A549 (cell line): ENCODE measurements around the gene KCNQ2. TPM values are rescaled to one million over a fixed set of nuclear protein-coding genes. Genes with fewer than 3 reads are reported as not detected.

ENCODE experiments used
- ATAC-seq, 2 experiments: fragments of 200-7000 bp in 1 of 2; fragments of >200 bp in 1 of 2; cut with Nextera tagmentation in 1 of 2; cut with Tn5 transposase in 1 of 2; 3 replicates each; pipeline versions ENCODE4 v1.8.0 to v1.9.1; 2018 to 2020; ENCODE audit warnings: mild to moderate bottlenecking in 1 of 2, moderate library complexity in 1 of 2
- CTCF ChIA-PET: fragments of 300-600 bp; sonication (Branson Sonifier 250); formaldehyde crosslinking; extraction: SDS; loops from one replicate; lab custom pipeline; 2021; ENCODE audit warnings: antibody characterized with exemption, inconsistent platforms; lab: Yijun Ruan, JAX
- POLR2A ChIA-PET: fragments of 350-600 bp; formaldehyde crosslinking; extraction: SDS; loops from one replicate; lab custom pipeline; 2021; ENCODE audit warnings: antibody characterized with exemption, inconsistent platforms; lab: Yijun Ruan, JAX
- DNase-seq, 2 experiments: peaks; one replicate each; pipeline versions ENCODE4 v3.0.0 to v3.0.0-alpha.2; 2011 to 2016; ENCODE audit warnings: low read depth in 1 of 2, low spot score in 1 of 2
- FAIRE-seq: peaks from 2 replicates; lab custom pipeline; 2011; peaks lifted over from hg19 to GRCh38; lab: Jason Lieb, UNC
- H3K27ac ChIP-seq, 2 experiments: fragments of >200 bp; sonication (Bioruptor Twin); formaldehyde crosslinking; 3 replicates each; pipeline ENCODE4 v1.5.1; 2016 to 2017
- H3K4me1 ChIP-seq: fragments of >200 bp; sonication (Bioruptor Twin); formaldehyde crosslinking; 3 replicates; pipeline ENCODE4 v1.6.1; 2016
- H3K4me2 ChIP-seq: fragments of >200 bp; sonication (Bioruptor Twin); formaldehyde crosslinking; 3 replicates; pipeline ENCODE4 v1.6.1; 2016
- H3K4me3 ChIP-seq: fragments of >200 bp; sonication (Bioruptor Twin); formaldehyde crosslinking; 3 replicates; pipeline ENCODE4 v1.5.1; 2016
- H3K9me3 ChIP-seq: fragments of >200 bp; sonication (Bioruptor Twin); formaldehyde crosslinking; 3 replicates; pipeline ENCODE4 v1.6.1; 2016
- BCL3 ChIP-seq: fragments of >200 bp; sonication (Bioruptor Twin); formaldehyde crosslinking; IDR thresholded peaks from 3 replicates; pipeline ENCODE4 v1.6.1; 2016
- CBX8 ChIP-seq: fragments of 200-600 bp; sonication (generic); IDR thresholded peaks from 2 replicates; pipeline ENCODE4 v1.6.1; 2016
- CHD4 ChIP-seq: fragments of 200-600 bp; sonication (generic); IDR thresholded peaks from 2 replicates; pipeline ENCODE4 v1.6.1; 2016; ENCODE audit warnings: antibody characterized with exemption, mild to moderate bottlenecking, borderline replicate concordance
- EHMT2 ChIP-seq: fragments of 200-600 bp; sonication (generic); IDR thresholded peaks from 2 replicates; pipeline ENCODE4 v1.6.1; 2016; ENCODE audit warnings: antibody characterized with exemption, low read depth, mild to moderate bottlenecking, moderate library complexity
- ELK1 ChIP-seq: fragments of 150-350 bp; IDR thresholded peaks from 2 replicates; pipeline ENCODE4 v1.6.1; 2014; ENCODE audit warnings: low read depth, mild to moderate bottlenecking, low read length
- EP300 ChIP-seq, 2 experiments: fragments of >200 bp; sonication (Bioruptor Twin); formaldehyde crosslinking; IDR thresholded peaks; 2 replicates in 1 of 2; 3 replicates in 1 of 2; pipeline ENCODE4 v1.6.1; 2016 to 2017
- ESRRA ChIP-seq: fragments of 150-350 bp; IDR thresholded peaks from 2 replicates; pipeline ENCODE4 v1.6.1; 2014; ENCODE audit warnings: mild to moderate bottlenecking, low read length, borderline replicate concordance
- FOSL2 ChIP-seq, 2 experiments: fragments of 450-650 bp in 1 of 2; fragments of >200 bp in 1 of 2; sonication (Bioruptor Twin) in 1 of 2; formaldehyde crosslinking; IDR thresholded peaks; 2 replicates each; pipeline versions ENCODE4 v1.5.0 to v1.6.1; 2016 to 2020; ENCODE audit warnings: mild to moderate bottlenecking in 1 of 2, moderate library complexity in 1 of 2
- GATA3 ChIP-seq: IDR thresholded peaks from 2 replicates; pipeline ENCODE4 v1.6.1; 2012; ENCODE audit warnings: borderline replicate concordance
- HES2 ChIP-seq: fragments of >200 bp; sonication (Bioruptor Twin); formaldehyde crosslinking; IDR thresholded peaks from 2 replicates; pipeline ENCODE4 v1.6.1; 2016
- HOXB5 ChIP-seq: fragments of 250-450 bp; sonication (Bioruptor Pico); IDR thresholded peaks from 2 replicates; pipeline ENCODE4 v1.5.0; 2020; ENCODE audit warnings: mild to moderate bottlenecking, moderate library complexity
- KDM1A ChIP-seq: fragments of 200-600 bp; sonication (generic); IDR thresholded peaks from 2 replicates; pipeline ENCODE4 v1.6.1; 2016; ENCODE audit warnings: low read depth, mild to moderate bottlenecking
- MAFK ChIP-seq: fragments of 450-650 bp; IDR thresholded peaks from 2 replicates; pipeline ENCODE4 v1.6.1; 2014; ENCODE audit not compliant: partially characterized antibody
- MAX ChIP-seq: IDR thresholded peaks from 2 replicates; pipeline ENCODE4 v1.6.1; 2012
- MYC ChIP-seq: IDR thresholded peaks from 2 replicates; pipeline ENCODE4 v1.6.1; 2012; ENCODE audit warnings: mild to moderate bottlenecking, inconsistent platforms, low read length, improper control_type of control experiment, borderline replicate concordance
- PBX3 ChIP-seq: IDR thresholded peaks from 2 replicates; pipeline ENCODE4 v1.6.1; 2012
- PHF8 ChIP-seq: fragments of 200-600 bp; sonication (generic); IDR thresholded peaks from 2 replicates; pipeline ENCODE4 v1.6.1; 2016; ENCODE audit warnings: low read depth, mild to moderate bottlenecking, antibody characterized with exemption, moderate library complexity, borderline replicate concordance
- POLR2A ChIP-seq: IDR thresholded peaks from 2 replicates; pipeline ENCODE4 v1.6.1; 2012; ENCODE audit warnings: mild to moderate bottlenecking, low read length
- RNF2 ChIP-seq: fragments of 200-600 bp; sonication (generic); IDR thresholded peaks from 2 replicates; pipeline ENCODE4 v1.6.1; 2016; ENCODE audit warnings: low read depth, mild to moderate bottlenecking, antibody characterized with exemption, moderate library complexity, borderline replicate concordance
- SMC3 ChIP-seq: fragments of >200 bp; sonication (Bioruptor Twin); formaldehyde crosslinking; IDR thresholded peaks from 3 replicates; pipeline ENCODE4 v1.6.1; 2018; ENCODE audit warnings: inconsistent platforms
- TFCP2L1 ChIP-seq: fragments of 250-450 bp; sonication (Bioruptor Pico); IDR thresholded peaks from 2 replicates; pipeline ENCODE4 v1.5.0; 2021; ENCODE audit warnings: mild to moderate bottlenecking
- TP53 ChIP-seq: fragments of 250-450 bp; sonication (Bioruptor Pico); IDR thresholded peaks from 2 replicates; pipeline ENCODE4 v1.5.0; 2021; ENCODE audit warnings: mild to moderate bottlenecking, moderate library complexity
- USF2 ChIP-seq: fragments of 450-650 bp; IDR thresholded peaks from 2 replicates; pipeline ENCODE4 v1.6.1; 2014; ENCODE audit warnings: antibody characterized with exemption
- ZC3H11A ChIP-seq: fragments of 450-650 bp; IDR thresholded peaks from 2 replicates; pipeline ENCODE4 v1.6.1; 2014; ENCODE audit warnings: antibody characterized with exemption, mild to moderate bottlenecking
- ZFP36 ChIP-seq: fragments of 450-650 bp; IDR thresholded peaks from 2 replicates; pipeline ENCODE4 v1.6.1; 2014; ENCODE audit warnings: borderline replicate concordance; ENCODE audit not compliant: partially characterized antibody
- ZSCAN20 ChIP-seq: fragments of 250-450 bp; sonication (Bioruptor Pico); IDR thresholded peaks from 2 replicates; pipeline ENCODE4 v1.8.0; 2022; ENCODE audit warnings: mild to moderate bottlenecking, moderate library complexity
- WGBS: methylation state at CpG from one replicate; pipeline ENCODE4 v1.1.6; 2017; ENCODE audit errors: missing lambda C conversion rate; 5-methylcytosine and 5-hydroxymethylcytosine counted together
- polyA plus RNA-seq, 4 experiments: library from polyadenylated mRNA; depleted of rRNA in 3 of 4; stranded (reverse); fragments of >200 nt; fragmentation: RNase III in 1 of 4; extraction: RNeasy Plus Mini Kit Qiagen cat#74134 plus additional on column Dnase treatment in 1 of 4; gene quantifications; 2 replicates in 3 of 4; 3 replicates in 1 of 4; pipeline ENCODE4 v1.2.3, GENCODE V29; 2011 to 2017

KCNQ2 gene
- polyA plus RNA-seq, 2 of the 4 experiments (the other 2 are of a cell fraction) = 0.14 to 0.36 TPM

- H3K4me2 ChIP-seq = no peak overlapping the region
- 43% methylated on average over 16 of the region's 17 CpGs for WGBS
- no peak overlapping the region for H3K4me3 ChIP-seq
- H3K27ac ChIP-seq = no peak overlapping the region
- no peaks in the 10 kb centered on the region for H3K9me3 ChIP-seq
- ChIA-PET CTCF (interaction anchor here (1.3 to 1.7 kb wide), 2 partner anchors 30 to 185 kb away, joined by 3 to 4 read pairs; no protein-coding TSS in a partner anchor), POLR2A (no interaction called here)
- no peak for ATAC-seq
- FAIRE-seq = no peak
- DNase-seq = no peak
- no peak for TF ChIP-seq CBX8
- no peak for TF ChIP-seq POLR2A
- no peak for TF ChIP-seq TP53 (CRISPR knock-in tag)
- TF ChIP-seq MAFK = no peak
- TF ChIP-seq HOXB5 (CRISPR knock-in tag) = no peak
- no peak for TF ChIP-seq ZC3H11A
- TF ChIP-seq, all 56 proteins: peak for 0
- peaks cover 8% of the 10 kb centered on the region for H3K4me1 ChIP-seq
These were observed 5.6 kb downstream of the KCNQ2 start for GRCh38 chr20:63466861-63467260.

- H3K4me1 ChIP-seq = peaks cover 3% of the 10 kb centered on the region; the same call in 1 of the 3 replicates
- FAIRE-seq = no peak
- CTCF ChIA-PET = interaction anchor here (1.0 to 1.7 kb wide), 4 partner anchors 30 to 185 kb away, joined by 3 to 4 read pairs (median 4); no protein-coding TSS in a partner anchor
These were observed 6.1 kb downstream of the KCNQ2 start for GRCh38 chr20:63466250-63466825.

GRCh38 chr20:63465380-63466249, 6.8 kb downstream of the KCNQ2 start:
- ChIA-PET CTCF (interaction anchor here (0.8 to 1.4 kb wide), 5 partner anchors 9 to 40 kb away, joined by 3 to 5 read pairs (median 3); no protein-coding TSS in a partner anchor), POLR2A (interaction anchor here (1.1 kb wide), 1 partner anchor 55 kb away, joined by 4 read pairs; the partner anchor contains the start of gene PPDPF)
- DNase-seq (no peak), FAIRE-seq (no peak), ATAC-seq (no peak)
- H3K4me3 ChIP-seq = no peak overlapping the region
- H3K27ac ChIP-seq = no peak overlapping the region
- H3K9me3 ChIP-seq = no peaks in the 10 kb centered on the region
- no peaks in the 10 kb centered on the region for H3K4me1 ChIP-seq
- TF ChIP-seq PBX3 = no peak
- no peak for TF ChIP-seq MAX
- TF ChIP-seq ZFP36 = no peak
- no peak for TF ChIP-seq HOXB5 (CRISPR knock-in tag)
- TF ChIP-seq TFCP2L1 = no peak
- TF ChIP-seq RNF2 = no peak
- no peak for TF ChIP-seq ELK1
- TF ChIP-seq EP300 (IDR thresholded peaks at IDR 0.05) = no peak
- no peak for TF ChIP-seq MYC
- no peak for TF ChIP-seq ZSCAN20 (CRISPR knock-in tag)
- no peak for TF ChIP-seq HES2
- TF ChIP-seq EHMT2 = no peak
- no peak for TF ChIP-seq GATA3
- no peak for TF ChIP-seq BCL3
- no peak for TF ChIP-seq CHD4
- TF ChIP-seq SMC3 = no peak
- TF ChIP-seq ESRRA = no peak
- TF ChIP-seq KDM1A = no peak
- TF ChIP-seq FOSL2 (IDR thresholded peaks at IDR 0.05) = no peak
- TF ChIP-seq FOSL2 (CRISPR knock-in tag; IDR thresholded peaks at IDR 0.05) = no peak
- 57% methylated on average over 45 of the region's 56 CpGs for WGBS
- no peak overlapping the region for H3K4me2 ChIP-seq

More at GRCh38 chr20:63466250-63466825, 6.1 kb downstream of the KCNQ2 start:
- Histone ChIP-seq H3K27ac (no peak overlapping the region), H3K9me3 (no peaks in the 10 kb centered on the region), H3K4me3 (no peak overlapping the region)
- DNase-seq = no peak
- TF ChIP-seq PHF8 (no peak), SMC3 (no peak), USF2 (peak; percentile 51)
- TF ChIP-seq, all 56 proteins: peak for 1
- POLR2A ChIA-PET = interaction anchor here (1.1 kb wide), 1 partner anchor 54 kb away, joined by 4 read pairs; the partner anchor contains the start of gene PPDPF
- ATAC-seq = no peak
- no peak overlapping the region for H3K4me2 ChIP-seq
- WGBS = 33% methylated on average over 19 of the region's 55 CpGs
